Activated naive CD4-positive, alpha-beta T cell (primary cell): Measurements from ENCODE around the gene RAD51B.

Source experiments
- DNase-seq, 4 experiments: peaks; one replicate each; lab custom pipeline; 2025; lab: John Stamatoyannopoulos, UW

RAD51B gene

GRCh38 chr14:68234101-68234905 lies 414.7 kb downstream of the RAD51B start:
- DNase-seq: no peak

- DNase-seq: no peak
These were observed 415.4 kb downstream of the RAD51B start for GRCh38 chr14:68235011-68235410.

- DNase-seq: no peak
These were observed 417.2 kb downstream of the RAD51B start for GRCh38 chr14:68236582-68237458.

- DNase-seq: no peak
These were observed 419.0 kb downstream of the RAD51B start for GRCh38 chr14:68238551-68238950.

GRCh38 chr14:68238976-68239375 lies 419.4 kb downstream of the RAD51B start:
- DNase-seq: no peak

- no peak for DNase-seq
These were observed 420.6 kb downstream of the RAD51B start for GRCh38 chr14:68239988-68240771.

GRCh38 chr14:68241862-68242487 lies 422.4 kb downstream of the RAD51B start:
- DNase-seq: no peak

- no peak for DNase-seq
These were observed 424.0 kb downstream of the RAD51B start for GRCh38 chr14:68243450-68244010.

- no peak for DNase-seq
These were observed 424.8 kb downstream of the RAD51B start for GRCh38 chr14:68244262-68244980.

- DNase-seq: no peak
These were observed 425.8 kb downstream of the RAD51B start for GRCh38 chr14:68245146-68246073.

- no peak for DNase-seq
These were observed 426.7 kb downstream of the RAD51B start for GRCh38 chr14:68246074-68246785.

- no peak for DNase-seq
These were observed 427.2 kb downstream of the RAD51B start for GRCh38 chr14:68246786-68247105.

- DNase-seq: no peak
These were observed 427.7 kb downstream of the RAD51B start for GRCh38 chr14:68247274-68247673.

- DNase-seq: no peak
These were observed 428.2 kb downstream of the RAD51B start for GRCh38 chr14:68247676-68248268.

GRCh38 chr14:68248481-68249255 lies 429.1 kb downstream of the RAD51B start:
- no peak for DNase-seq

GRCh38 chr14:68249661-68250451 lies 430.3 kb downstream of the RAD51B start:
- no peak for DNase-seq
